SJCRH30 (cell line): Measurements from ENCODE around the gene LRRC8E. TPM values are rescaled to one million over a fixed set of nuclear protein-coding genes. Genes with fewer than 3 reads are reported as not detected.
A peak's percentile ranks its signal among the peaks of the same experiment; 100 is the strongest.
"Not testable (repeated sequence)": the region's sequence is repeated elsewhere in the genome, so short reads cannot be mapped to it uniquely, and the experiment has no call there.

Experiments used
- DNase-seq, 2 experiments: peaks; one replicate each; pipeline ENCODE4 v3.0.0-alpha.2; 2015 to 2020
- H3K27ac ChIP-seq: fragments of 250-450 bp; sonication (Bioruptor Pico); 2 replicates; pipeline ENCODE4 v1.5.1; 2020; ENCODE audit warnings: mild to moderate bottlenecking, moderate library complexity
- H3K27me3 ChIP-seq: fragments of 250-450 bp; sonication (Bioruptor Pico); 2 replicates; pipeline ENCODE4 v1.5.1; 2020; ENCODE audit warnings: mild to moderate bottlenecking, moderate library complexity
- H3K36me3 ChIP-seq: fragments of 250-450 bp; sonication (Bioruptor Pico); 2 replicates; pipeline ENCODE4 v1.5.1; 2020; ENCODE audit warnings: mild to moderate bottlenecking, moderate library complexity
- H3K4me1 ChIP-seq: fragments of 250-450 bp; sonication (Bioruptor Pico); 2 replicates; pipeline ENCODE4 v1.5.1; 2020; ENCODE audit warnings: mild to moderate bottlenecking, moderate library complexity
- H3K4me3 ChIP-seq: fragments of 250-450 bp; sonication (Bioruptor Pico); 2 replicates; pipeline ENCODE4 v1.5.1; 2020; ENCODE audit warnings: mild to moderate bottlenecking, moderate library complexity
- H3K9me3 ChIP-seq: fragments of 250-450 bp; sonication (Bioruptor Pico); replicated peaks from 2 replicates; pipeline ENCODE4 v1.5.1; 2020; ENCODE audit warnings: mild to moderate bottlenecking, moderate library complexity
- total RNA-seq: library from RNA; depleted of rRNA; stranded (reverse); fragments of >200 nt; shearing (Covaris generic); gene quantifications from 2 replicates; pipeline ENCODE4 v1.2.3, GENCODE V29; 2014

Gene LRRC8E
- total RNA-seq, 1 experiment from 2014 or later = 0.04 TPM

DNA sequence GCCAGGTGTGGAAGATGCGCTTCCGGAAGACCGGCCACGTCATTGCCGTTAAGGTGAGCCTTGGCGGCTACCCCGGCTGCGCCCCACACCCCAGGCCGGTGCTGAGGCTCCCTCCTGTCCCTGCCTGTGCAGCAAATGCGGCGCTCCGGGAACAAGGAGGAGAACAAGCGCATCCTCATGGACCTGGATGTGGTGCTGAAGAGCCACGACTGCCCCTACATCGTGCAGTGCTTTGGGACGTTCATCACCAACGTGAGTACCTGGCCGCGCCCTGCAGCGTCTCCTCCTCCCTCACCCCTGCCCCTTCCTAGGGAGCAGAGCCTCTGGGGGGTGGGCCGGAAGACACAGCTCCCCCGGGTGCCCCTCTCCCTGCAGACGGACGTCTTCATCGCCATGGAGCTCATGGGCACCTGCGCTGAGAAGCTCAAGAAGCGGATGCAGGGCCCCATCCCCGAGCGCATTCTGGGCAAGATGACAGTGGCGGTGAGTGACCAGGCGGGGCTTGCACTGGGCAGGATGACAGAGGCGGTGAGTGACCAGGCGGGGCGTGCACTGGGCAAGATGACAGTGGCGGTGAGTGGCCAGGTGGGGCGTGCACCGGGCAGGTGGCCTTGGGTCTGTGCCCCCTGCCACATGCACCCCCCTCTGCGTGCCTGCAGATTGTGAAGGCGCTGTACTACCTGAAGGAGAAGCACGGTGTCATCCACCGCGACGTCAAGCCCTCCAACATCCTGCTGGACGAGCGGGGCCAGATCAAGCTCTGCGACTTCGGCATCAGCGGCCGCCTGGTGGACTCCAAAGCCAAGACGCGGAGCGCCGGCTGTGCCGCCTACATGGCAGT lies 22.2 kb downstream of the LRRC8E start:
- no peak for DNase-seq
- Histone ChIP-seq H3K4me1 (no peaks in the 10 kb centered on the region), H3K4me3 (no peak overlapping the region), H3K9me3 (no peaks in the 10 kb centered on the region), H3K27ac (no peak overlapping the region), H3K36me3 (no peaks in the 10 kb centered on the region; the same call in 1 of the 2 replicates), H3K27me3 (no peaks in the 10 kb centered on the region; the same call in 1 of the 2 replicates)

DNA sequence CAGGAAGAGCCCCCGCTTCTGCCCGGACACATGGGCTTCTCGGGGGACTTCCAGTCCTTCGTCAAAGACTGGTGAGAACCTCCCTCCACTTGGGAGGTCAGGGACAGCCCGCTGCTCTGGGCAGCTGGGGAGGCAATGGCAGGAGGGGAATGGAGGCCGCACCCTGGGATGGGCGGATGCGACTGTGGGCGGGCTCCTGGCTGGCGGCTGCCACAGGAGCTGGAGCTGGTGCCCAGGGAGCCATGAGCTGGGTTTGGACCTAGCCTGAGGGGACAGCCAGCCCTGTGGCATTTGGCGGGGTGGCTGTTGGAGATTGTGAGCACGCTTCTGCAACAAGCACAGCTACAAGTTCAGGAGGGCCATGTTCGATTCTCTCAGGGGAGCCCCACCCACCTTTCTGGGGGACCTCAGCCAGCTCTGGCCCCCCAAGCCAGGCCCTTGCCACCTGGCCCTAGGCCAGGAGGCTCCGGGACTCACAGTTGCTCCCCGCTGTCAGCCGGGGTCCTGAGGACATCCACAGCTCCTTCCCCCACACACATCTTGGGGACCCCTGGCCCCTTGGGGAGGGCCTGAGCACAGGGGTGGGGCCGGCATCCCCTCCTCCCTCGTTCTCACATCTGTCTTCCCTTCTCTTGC lies 23.3 kb downstream of the LRRC8E start:
- DNase-seq = no peak
- H3K4me3 ChIP-seq = no peak overlapping the region
- H3K9me3 ChIP-seq = no peaks in the 10 kb centered on the region
- no peaks in the 10 kb centered on the region; the same call in 1 of the 2 replicates for H3K36me3 ChIP-seq
- H3K27ac ChIP-seq = no peak overlapping the region
- no peaks in the 10 kb centered on the region for H3K4me1 ChIP-seq
- H3K27me3 ChIP-seq = no peaks in the 10 kb centered on the region; the same call in 1 of the 2 replicates

DNA sequence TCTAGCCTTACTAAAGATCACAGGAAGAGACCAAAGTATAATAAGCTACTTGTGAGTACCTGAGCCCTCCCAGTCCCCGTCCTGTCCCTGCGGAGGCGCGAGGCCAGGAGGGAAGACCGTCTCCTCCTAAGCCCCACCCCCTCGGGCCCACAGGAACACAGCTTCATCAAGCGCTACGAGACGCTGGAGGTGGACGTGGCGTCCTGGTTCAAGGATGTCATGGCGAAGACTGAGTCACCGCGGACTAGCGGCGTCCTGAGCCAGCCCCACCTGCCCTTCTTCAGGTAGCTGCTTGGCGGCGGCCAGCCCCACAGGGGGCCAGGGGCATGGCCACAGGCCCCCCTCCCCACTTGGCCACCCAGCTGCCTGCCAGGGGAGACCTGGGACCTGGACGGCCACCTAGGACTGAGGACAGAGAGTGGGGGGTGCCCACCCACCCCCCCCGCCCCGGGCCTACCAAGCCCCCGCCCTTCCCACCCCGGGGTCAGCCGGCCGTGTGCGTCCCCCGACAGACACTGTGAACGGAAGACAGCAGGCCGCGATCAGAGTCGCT lies 23.9 kb downstream of the LRRC8E start:
- H3K27ac ChIP-seq = no peak overlapping the region
- H3K4me3 ChIP-seq = no peak overlapping the region
- H3K27me3 ChIP-seq = no peaks in the 10 kb centered on the region; the same call in 1 of the 2 replicates
- no peaks in the 10 kb centered on the region; the same call in 1 of the 2 replicates for H3K36me3 ChIP-seq
- H3K4me1 ChIP-seq = no peaks in the 10 kb centered on the region
- no peaks in the 10 kb centered on the region for H3K9me3 ChIP-seq
- DNase-seq = no peak

DNA sequence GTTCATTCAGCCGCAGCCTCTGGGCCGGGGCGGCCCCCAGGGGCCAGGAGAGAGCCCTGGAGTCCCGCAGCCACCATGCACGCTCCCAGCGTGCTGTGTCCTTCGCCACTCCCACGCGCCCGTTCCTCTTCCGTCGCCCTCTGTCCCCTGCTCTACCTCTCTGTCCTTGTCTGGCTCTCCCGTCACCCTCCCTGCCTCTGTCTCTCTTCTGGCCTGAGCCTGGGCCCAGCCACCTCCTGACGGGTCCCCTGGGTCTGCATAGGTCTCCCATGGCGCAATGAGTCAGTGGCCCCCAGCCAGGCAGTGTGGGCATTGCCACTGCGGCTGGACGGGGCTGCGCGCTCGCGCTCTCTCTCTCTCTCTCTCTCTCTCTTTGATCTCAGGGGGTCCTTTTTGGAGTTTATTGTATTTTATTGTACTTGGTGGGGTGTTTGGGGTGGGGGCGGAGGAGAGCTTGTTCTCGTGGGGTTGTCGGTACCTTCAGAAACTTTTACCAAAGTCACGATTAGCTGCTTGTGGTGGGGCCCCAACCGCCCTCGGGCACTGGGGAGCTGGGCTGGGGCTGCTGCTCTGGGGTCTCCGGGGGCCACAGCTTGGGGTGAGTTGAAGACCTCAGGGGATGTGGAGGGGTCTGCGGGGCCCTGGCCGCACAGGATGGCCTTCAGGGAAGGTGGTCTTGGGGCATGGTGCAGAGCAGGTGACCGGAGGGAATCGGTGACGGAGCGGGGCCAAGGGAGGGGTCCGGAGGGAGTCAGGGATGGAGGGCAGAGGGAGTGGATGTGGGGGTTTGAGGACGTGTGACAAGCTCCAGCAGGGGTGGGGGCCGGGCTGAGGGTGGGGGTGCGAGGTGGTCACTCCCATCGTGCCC lies 24.6 kb downstream of the LRRC8E start:
- DNase-seq = no peak
- no peaks in the 10 kb centered on the region; the same call in 1 of the 2 replicates for H3K36me3 ChIP-seq
- no peaks in the 10 kb centered on the region; the same call in 1 of the 2 replicates for H3K27me3 ChIP-seq
- H3K27ac ChIP-seq = no peak overlapping the region
- H3K4me1 ChIP-seq = no peaks in the 10 kb centered on the region
- H3K4me3 ChIP-seq = no peak overlapping the region
- no peaks in the 10 kb centered on the region for H3K9me3 ChIP-seq

DNA sequence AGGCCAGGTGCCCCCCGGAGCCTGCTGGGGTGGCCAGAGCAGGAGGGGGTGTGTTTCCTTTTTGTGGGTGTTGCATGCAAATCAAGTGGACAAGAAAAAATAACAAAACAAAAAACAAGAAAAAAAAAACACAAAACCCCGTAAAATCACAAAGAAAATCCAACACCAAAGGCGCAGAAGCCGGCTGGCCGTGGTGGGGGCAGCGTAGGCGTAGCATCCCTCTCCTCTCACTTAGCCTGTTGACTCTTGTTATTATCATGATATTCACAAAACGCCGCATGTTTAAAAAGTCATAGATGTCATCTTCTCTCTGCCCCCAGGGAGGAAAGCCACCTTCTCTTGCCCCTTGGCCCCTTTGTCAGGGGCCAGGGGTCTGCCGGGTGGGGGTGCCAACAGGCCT lies 25.3 kb downstream of the LRRC8E start:
- no peaks in the 10 kb centered on the region for H3K4me1 ChIP-seq
- H3K9me3 ChIP-seq = no peaks in the 10 kb centered on the region
- H3K27ac ChIP-seq = no peak overlapping the region
- no peak overlapping the region for H3K4me3 ChIP-seq
- no peak for DNase-seq
- H3K27me3 ChIP-seq = no peaks in the 10 kb centered on the region; the same call in 1 of the 2 replicates
- no peaks in the 10 kb centered on the region; the same call in 1 of the 2 replicates for H3K36me3 ChIP-seq

DNA sequence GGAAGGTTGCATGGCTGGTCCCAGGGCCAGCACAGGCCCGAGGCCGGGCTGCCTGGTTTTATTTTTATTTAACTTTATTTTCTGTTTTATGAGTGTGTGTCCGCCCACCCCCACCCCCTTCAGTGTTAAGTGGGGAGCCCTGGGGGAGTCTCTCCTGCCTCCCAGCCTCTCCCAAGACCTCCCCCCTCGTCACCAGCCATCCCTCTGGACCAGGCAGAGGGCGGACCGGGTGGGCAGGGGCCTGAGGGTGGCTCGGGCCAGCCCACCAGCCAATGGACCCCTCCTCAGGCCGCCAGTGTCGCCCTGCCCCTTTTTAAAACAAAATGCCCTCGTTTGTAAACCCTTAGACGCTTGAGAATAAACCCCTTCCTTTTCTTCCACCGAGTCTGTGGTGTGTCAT lies 25.8 kb downstream of the LRRC8E start:
- Histone ChIP-seq H3K4me1 (no peaks in the 10 kb centered on the region), H3K27ac (no peak overlapping the region), H3K27me3 (no peaks in the 10 kb centered on the region; the same call in 1 of the 2 replicates), H3K9me3 (no peaks in the 10 kb centered on the region), H3K36me3 (no peaks in the 10 kb centered on the region; the same call in 1 of the 2 replicates), H3K4me3 (no peak overlapping the region)
- DNase-seq = no peak

DNA sequence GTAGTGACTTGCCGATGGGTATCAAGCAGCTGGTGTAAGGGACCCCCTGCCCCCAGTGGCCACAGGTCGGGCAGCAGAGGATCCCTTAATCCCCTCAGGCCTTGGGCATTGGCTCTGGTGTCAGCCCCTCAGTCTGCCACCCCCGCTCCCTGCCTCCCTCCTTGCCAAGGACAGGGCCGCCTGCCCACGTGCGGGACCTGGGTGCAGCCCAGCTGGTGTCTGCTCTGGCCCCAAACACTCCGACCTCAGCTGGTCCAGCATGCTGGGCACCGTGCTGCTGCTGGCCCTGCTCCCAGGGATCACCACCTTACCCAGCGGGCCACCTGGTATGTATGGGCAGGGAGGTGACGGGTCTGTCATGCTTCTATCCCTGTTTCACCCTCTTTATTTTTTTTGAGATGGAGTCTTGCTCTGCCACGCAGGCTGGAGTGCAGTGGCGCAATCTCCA lies 26.3 kb downstream of the LRRC8E start, which contains the start of gene TGFBR3L:
Gene TGFBR3L, plus strand, starts transcription at position 233 of the 448 bp plus-strand sequence.
- no peaks in the 10 kb centered on the region for H3K9me3 ChIP-seq
- H3K36me3 ChIP-seq = no peaks in the 10 kb centered on the region; the same call in 1 of the 2 replicates
- DNase-seq = no peak
- H3K27me3 ChIP-seq = no peaks in the 10 kb centered on the region; the same call in 1 of the 2 replicates
- H3K27ac ChIP-seq = no peak within 1 kb of the TSS
- no peak within 1 kb of the TSS for H3K4me3 ChIP-seq
- H3K4me1 ChIP-seq = no peaks in the 10 kb centered on the region

DNA sequence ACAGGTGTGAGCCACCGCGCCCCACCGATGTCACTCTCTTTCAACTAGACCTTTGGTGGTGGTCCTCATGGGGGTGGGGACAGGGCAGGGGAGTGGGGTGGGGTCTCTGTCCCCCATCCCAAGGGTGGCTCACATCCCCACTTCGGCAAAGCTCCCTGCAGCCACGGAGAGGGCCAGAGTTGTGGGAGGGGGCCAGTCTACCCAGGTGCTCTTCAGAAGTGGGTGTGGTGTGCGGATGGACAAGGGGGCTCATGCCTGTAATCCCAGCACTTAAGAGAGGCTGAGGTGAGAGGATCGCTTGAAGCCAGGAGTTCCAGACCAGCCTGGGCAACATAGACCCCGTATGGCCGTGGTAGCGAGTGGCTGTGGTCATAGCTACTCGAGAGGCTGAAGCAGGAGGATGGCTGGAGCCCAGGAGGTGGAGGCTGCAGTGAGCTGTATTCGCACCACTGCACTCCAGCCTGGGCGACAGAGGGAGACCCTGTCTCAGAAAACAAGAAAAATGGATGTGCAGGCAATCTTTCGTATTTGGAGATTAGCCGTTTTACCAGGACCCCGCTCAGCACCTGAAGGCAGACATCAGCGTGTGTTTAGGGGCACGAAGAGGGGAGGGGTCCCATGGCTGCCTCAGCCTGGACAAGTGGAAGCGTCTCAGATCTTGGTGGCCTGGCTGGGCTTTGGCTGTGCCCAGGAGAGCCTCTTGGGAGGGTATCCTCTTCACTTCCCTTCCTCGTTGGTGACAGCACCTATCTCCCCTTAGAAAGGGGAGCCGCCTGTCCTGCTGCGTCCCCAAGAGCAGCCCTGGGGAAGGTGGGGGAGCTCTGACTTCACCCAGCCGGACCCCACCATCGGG lies 27.2 kb downstream of the LRRC8E start:
- Histone ChIP-seq H3K4me1 (no peaks in the 10 kb centered on the region), H3K27ac (no peak overlapping the region), H3K36me3 (no peaks in the 10 kb centered on the region; the same call in 1 of the 2 replicates), H3K27me3 (no peaks in the 10 kb centered on the region; the same call in 1 of the 2 replicates), H3K4me3 (no peak overlapping the region), H3K9me3 (no peaks in the 10 kb centered on the region)
- DNase-seq = no peak

DNA sequence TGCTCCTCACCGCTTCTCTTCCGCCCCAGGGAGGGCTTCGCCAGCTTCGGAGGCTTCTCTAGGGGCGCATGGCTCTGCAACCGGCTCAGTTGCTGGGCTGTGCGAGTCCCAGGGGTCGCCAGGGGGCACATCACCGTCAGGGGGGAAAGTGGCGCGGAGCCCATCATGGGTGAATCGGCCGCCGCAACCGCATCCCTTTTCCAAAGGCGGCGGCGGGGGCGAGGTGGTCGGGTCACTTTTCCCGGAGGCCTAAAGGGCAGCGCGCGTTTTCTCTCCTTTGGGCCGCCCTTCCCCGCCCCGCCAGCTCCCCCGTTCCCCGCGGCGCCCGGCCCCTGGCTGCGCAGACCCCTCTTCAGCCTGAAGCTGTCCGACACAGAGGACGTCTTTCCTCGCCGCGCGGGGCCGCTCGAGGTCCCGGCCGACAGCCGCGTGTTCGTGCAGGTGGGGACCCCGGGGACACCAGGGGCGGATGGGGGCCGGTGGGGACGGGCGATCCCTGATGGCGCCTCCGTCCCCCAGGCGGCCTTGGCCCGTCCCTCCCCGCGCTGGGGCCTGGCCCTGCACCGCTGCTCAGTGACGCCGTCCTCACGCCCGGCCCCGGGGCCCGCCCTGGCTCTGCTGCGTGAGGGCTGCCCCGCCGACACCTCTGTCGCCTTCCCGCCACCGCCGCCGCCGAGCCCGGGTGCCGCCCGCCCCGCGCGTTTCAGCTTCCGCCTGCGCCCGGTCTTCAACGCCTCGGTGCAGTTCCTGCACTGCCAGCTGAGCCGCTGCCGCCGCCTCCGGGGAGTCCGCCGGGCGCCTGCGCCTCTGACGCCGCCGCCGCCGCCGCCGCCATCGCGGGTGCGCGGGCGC lies 28.0 kb downstream of the LRRC8E start:
- H3K4me1 ChIP-seq = no peaks in the 10 kb centered on the region
- no peaks in the 10 kb centered on the region; the same call in 1 of the 2 replicates for H3K27me3 ChIP-seq
- no peak for DNase-seq
- H3K4me3 ChIP-seq = peak overlapping the region; percentile 25
- no peaks in the 10 kb centered on the region; the same call in 1 of the 2 replicates for H3K36me3 ChIP-seq
- H3K9me3 ChIP-seq = no peaks in the 10 kb centered on the region
- no peak overlapping the region for H3K27ac ChIP-seq

DNA sequence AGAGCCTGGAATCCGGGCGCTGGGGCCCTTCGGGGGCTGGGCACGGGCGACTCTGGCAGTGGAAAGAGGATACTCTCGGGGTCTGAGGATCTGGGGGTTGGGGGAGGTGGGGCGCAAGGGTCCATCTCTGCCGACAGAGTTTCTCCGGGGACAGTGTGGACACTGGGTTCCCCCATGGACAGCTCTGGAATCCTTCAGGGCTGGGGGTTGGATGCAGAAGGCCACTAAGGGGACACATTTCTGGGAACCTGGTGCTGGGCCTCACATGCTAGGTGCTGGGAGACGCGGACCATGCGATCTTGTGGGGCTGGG lies 28.6 kb downstream of the LRRC8E start:
- H3K4me1 ChIP-seq = no peaks in the 10 kb centered on the region
- H3K36me3 ChIP-seq = no peaks in the 10 kb centered on the region; the same call in 1 of the 2 replicates
- no peak overlapping the region for H3K27ac ChIP-seq
- no peak for DNase-seq
- no peaks in the 10 kb centered on the region; the same call in 1 of the 2 replicates for H3K27me3 ChIP-seq
- H3K4me3 ChIP-seq = no peak overlapping the region
- no peaks in the 10 kb centered on the region for H3K9me3 ChIP-seq

DNA sequence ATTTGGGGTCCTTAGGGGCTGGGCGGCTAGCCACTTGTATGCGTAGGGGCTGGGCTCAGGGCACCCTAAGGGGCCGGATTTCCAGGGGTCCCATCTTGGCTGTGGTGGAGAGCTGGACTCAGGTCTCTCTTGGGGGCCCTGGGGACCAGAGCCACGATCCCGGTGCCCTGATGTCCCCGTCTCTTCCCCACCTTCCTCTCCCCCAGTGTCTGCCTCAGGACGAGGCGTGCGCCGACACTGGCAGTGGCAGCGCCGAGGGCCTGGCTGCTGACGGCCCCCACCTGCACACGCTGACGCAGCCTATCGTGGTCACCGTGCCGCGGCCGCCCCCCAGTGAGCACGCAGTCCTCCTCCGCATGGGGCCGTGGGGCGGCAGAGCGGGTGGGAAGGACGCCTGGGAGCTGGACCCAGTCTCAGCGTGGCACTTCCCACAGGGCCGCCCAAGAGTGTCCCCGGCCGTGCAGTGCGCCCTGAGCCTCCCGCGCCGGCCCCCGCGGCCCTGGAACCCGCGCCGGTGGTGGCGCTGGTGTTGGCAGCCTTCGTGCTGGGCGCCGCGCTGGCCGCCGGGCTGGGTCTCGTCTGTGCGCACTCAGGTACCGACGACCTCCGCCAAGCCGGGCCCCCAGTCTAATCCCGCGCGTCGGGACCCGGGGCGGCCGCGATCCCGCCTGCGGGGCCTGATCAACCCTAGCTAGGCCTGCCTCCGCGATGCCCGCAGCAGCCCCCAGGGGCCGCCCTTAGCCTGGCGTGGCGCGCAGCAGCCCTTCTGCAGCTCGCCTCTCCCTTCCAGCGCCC lies 29.2 kb downstream of the LRRC8E start:
- H3K4me1 ChIP-seq = no peaks in the 10 kb centered on the region
- H3K9me3 ChIP-seq = no peaks in the 10 kb centered on the region
- H3K27me3 ChIP-seq = no peaks in the 10 kb centered on the region; the same call in 1 of the 2 replicates
- H3K36me3 ChIP-seq = no peaks in the 10 kb centered on the region; the same call in 1 of the 2 replicates
- no peak overlapping the region for H3K4me3 ChIP-seq
- DNase-seq = no peak
- H3K27ac ChIP-seq = no peak overlapping the region

DNA sequence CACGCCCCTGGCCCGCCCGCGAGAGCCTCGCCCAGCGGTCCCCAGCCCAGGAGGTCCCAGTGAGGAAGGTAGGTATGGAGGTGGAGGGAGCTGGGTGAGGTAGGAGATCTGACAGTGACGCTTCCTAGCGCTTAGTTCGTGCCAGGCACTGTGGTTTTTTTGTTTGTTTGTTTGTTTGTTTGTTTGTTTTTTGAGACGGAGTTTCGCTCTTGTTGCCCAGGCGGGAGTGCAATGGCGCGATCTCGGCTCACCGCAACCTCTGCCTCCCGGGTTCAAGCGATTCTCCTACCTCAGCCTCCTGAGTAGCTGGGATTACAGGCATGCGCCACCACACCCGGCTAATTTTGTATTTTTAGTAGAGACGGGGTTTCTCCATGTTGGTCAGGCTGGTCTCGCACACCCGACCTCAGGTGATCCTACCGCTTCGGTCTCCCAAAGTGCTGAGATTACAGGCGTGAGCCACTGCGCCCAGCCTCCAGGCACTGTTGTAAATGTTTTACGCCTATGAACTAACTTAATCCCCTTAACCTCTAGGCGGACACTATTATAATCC lies 29.8 kb downstream of the LRRC8E start:
- H3K36me3 ChIP-seq, H3K9me3 ChIP-seq, H3K4me3 ChIP-seq, H3K4me1 ChIP-seq, H3K27ac ChIP-seq, DNase-seq, H3K27me3 ChIP-seq: not testable (repeated sequence)
